Astrocyte of the spinal cord (primary cell): ENCODE results near the gene FSIP1.

Experiments used
- DNase-seq: peaks from one replicate; pipeline ENCODE4 v3.0.0; 2011; ENCODE audit warnings: low read depth, low spot score
- H3K4me3 ChIP-seq: 2 replicates; pipeline ENCODE4 v1.5.1; 2011; ENCODE audit warnings: low read depth, mild to moderate bottlenecking, low read length, moderate library complexity
- CTCF ChIP-seq: IDR thresholded peaks from 2 replicates; pipeline ENCODE4 v1.5.1; 2012; ENCODE audit warnings: low read depth, mild to moderate bottlenecking, low read length, inconsistent platforms
- in situ Hi-C: cut with HindIII; loops from 2 replicates; pipeline ENCODE4 v1.10.0; 2017; ENCODE audit warnings: low sequenced_read_pairs

FSIP1 gene

GRCh38 chr15:39720621-39721611 is 61.7 kb downstream of the FSIP1 start:
- no peak for TF ChIP-seq CTCF
- in situ Hi-C loops = no loop called here
- H3K4me3 ChIP-seq = no peak overlapping the region
- peak; percentile 78 for DNase-seq

GRCh38 chr15:39720081-39720480 is 62.6 kb downstream of the FSIP1 start:
- in situ Hi-C loops = no loop called here

GRCh38 chr15:39719109-39719508 is 63.5 kb downstream of the FSIP1 start:
- in situ Hi-C loops = no loop called here
- TF ChIP-seq CTCF = no peak
- no peak for DNase-seq
- no peak overlapping the region for H3K4me3 ChIP-seq

More at GRCh38 chr15:39720081-39720480, 62.6 kb downstream of the FSIP1 start:
- TF ChIP-seq CTCF = no peak
- no peak for DNase-seq
- H3K4me3 ChIP-seq = no peak overlapping the region

- DNase-seq = no peak
- in situ Hi-C loops = no loop called here
- no peak for TF ChIP-seq CTCF
- H3K4me3 ChIP-seq = no peak overlapping the region
Measured at GRCh38 chr15:39717134-39717533, 65.5 kb downstream of the FSIP1 start.

GRCh38 chr15:39714251-39714650 is 68.4 kb downstream of the FSIP1 start:
- DNase-seq = no peak
- in situ Hi-C loops = no loop called here
- no peak overlapping the region for H3K4me3 ChIP-seq
- no peak for TF ChIP-seq CTCF

- no peak overlapping the region for H3K4me3 ChIP-seq
- TF ChIP-seq CTCF = no peak
- in situ Hi-C loops = no loop called here
- DNase-seq = no peak
Measured at GRCh38 chr15:39713846-39714245, 68.8 kb downstream of the FSIP1 start.
